Caco-2 (cell line): ENCODE results near the gene ASB13. TPM values are rescaled to one million over a fixed set of nuclear protein-coding genes. Genes with fewer than 3 reads are reported as not detected.

ENCODE experiments used
- BruUV-seq: library from RNA; stranded (reverse); fragments of 400-500 nt; replicated peaks from 2 replicates; lab custom pipeline; 2021; lab: Mats Ljungman, UMichigan
- CTCF ChIA-PET: fragments of 300-600 bp; sonication (Branson Sonifier 250); formaldehyde crosslinking; loops from one replicate; lab custom pipeline; 2022; ENCODE audit warnings: antibody characterized with exemption; lab: Charles Lee
- POLR2A ChIA-PET: fragments of 300-600 bp; sonication (Branson Sonifier 250); formaldehyde crosslinking; loops from one replicate; lab custom pipeline; 2022; ENCODE audit warnings: antibody characterized with exemption; lab: Charles Lee
- DNase-seq, 2 experiments: peaks; one replicate each; pipeline versions ENCODE4 v3.0.0 to v3.0.0-alpha.2; 2020 to 2022
- H3K27me3 ChIP-seq: replicated peaks from 2 replicates; pipeline ENCODE4 v1.6.0; 2011; ENCODE audit warnings: low read length; ENCODE audit not compliant: control insufficient read depth, insufficient read depth
- H3K36me3 ChIP-seq: 2 replicates; pipeline ENCODE4 v1.5.1; 2011; ENCODE audit warnings: low read length; ENCODE audit not compliant: control insufficient read depth, insufficient read depth
- H3K4me1 ChIP-seq: fragments of 250-450 bp; sonication (Bioruptor Pico); 2 replicates; pipeline ENCODE4 v1.5.1; 2020; ENCODE audit warnings: mild to moderate bottlenecking
- H3K4me3 ChIP-seq: 2 replicates; pipeline ENCODE4 v1.5.1; 2011; ENCODE audit warnings: low read depth, mild to moderate bottlenecking, control low read depth, low read length
- H3K9me3 ChIP-seq: fragments of 250-450 bp; sonication (Bioruptor Pico); 2 replicates; pipeline ENCODE4 v1.5.1; 2020; ENCODE audit warnings: mild to moderate bottlenecking, moderate library complexity
- H3K27ac Mint-ChIP-seq: one replicate; pipeline ENCODE4 v1.8.0; 2022; ENCODE audit warnings: mixed read lengths; ENCODE audit not compliant: unreplicated experiment
- H3K27me3 Mint-ChIP-seq: one replicate; pipeline ENCODE4 v1.8.0; 2022; ENCODE audit warnings: mixed read lengths; ENCODE audit not compliant: insufficient read depth, unreplicated experiment
- H3K36me3 Mint-ChIP-seq: one replicate; pipeline ENCODE4 v1.8.0; 2022; ENCODE audit warnings: mild to moderate bottlenecking, mixed read lengths; ENCODE audit not compliant: insufficient read depth, unreplicated experiment
- H3K4me1 Mint-ChIP-seq: one replicate; pipeline ENCODE4 v1.8.0; 2022; ENCODE audit warnings: low read depth, mixed read lengths; ENCODE audit not compliant: unreplicated experiment
- H3K4me3 Mint-ChIP-seq: one replicate; pipeline ENCODE4 v1.8.0; 2022; ENCODE audit warnings: mild to moderate bottlenecking, moderate library complexity, mixed read lengths; ENCODE audit not compliant: unreplicated experiment
- H3K9me3 Mint-ChIP-seq: one replicate; pipeline ENCODE4 v1.8.0; 2022; ENCODE audit warnings: mixed read lengths; ENCODE audit not compliant: unreplicated experiment
- intact Hi-C: fragments of 100-400 bp; cut with micrococcal nuclease; formaldehyde crosslinking; loops from one replicate; pipeline ENCODE4 v1.10.0; 2022; ENCODE audit not compliant: unreplicated experiment
- total RNA-seq: library from RNA; stranded (reverse); gene quantifications from 2 replicates; pipeline ENCODE4 v1.2.3, GENCODE V29; 2022
- TF ChIP-seq, protein P1 (sequence below), 2 experiments: fragments of 200-600 bp in 1 of 2; IDR thresholded peaks; 1 replicate in 1 of 2; 2 replicates in 1 of 2; pipeline versions ENCODE4 v1.5.1 to v1.8.0; 2011 to 2022; ENCODE audit warnings: antibody characterized with exemption in 1 of 2, control low read depth in 1 of 2, inconsistent platforms in 1 of 2, low read depth in 1 of 2, low read length in 1 of 2, mild to moderate bottlenecking in 1 of 2, moderate library complexity in 1 of 2; ENCODE audit not compliant: insufficient read depth in 1 of 2, severe bottlenecking in 1 of 2, unreplicated experiment in 1 of 2

Gene ASB13
- total RNA-seq, 1 experiment from 2014 or later, result 44.8 TPM

DNA sequence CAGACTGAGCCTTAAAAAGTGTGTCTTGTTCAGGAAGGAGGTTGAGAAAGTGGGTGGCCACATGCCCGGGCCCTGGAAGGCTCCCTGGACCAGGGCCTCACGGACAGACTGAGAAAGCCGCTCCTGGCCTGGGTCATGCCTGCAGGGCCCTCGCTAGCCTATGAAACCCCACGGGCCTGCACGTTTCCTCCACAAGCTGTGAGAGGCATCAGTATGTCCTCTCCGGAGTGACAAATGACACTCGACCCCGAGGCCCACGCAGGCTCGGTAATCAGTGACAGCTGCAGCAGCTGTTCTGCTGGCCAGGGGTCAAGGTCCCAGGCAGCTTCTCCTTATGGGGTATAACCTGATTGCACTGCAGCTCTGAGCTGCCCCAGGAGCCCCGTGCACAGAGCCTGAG lies 47.6 kb downstream of the ASB13 start:
- ChIA-PET POLR2A (interaction anchor here (1.6 kb wide), 1 partner anchor 172 kb away, joined by 9 read pairs; no protein-coding TSS in a partner anchor), CTCF (interaction anchor here (0.8 to 2.6 kb wide), 6 partner anchors 11 to 177 kb away, joined by 3 to 9 read pairs (median 3); no protein-coding TSS in a partner anchor)
- H3K36me3 Mint-ChIP-seq, result no peaks in the 10 kb centered on the region
- no peak overlapping the region for H3K4me3 Mint-ChIP-seq
- no peaks in the 10 kb centered on the region for H3K27me3 ChIP-seq
- H3K4me1 ChIP-seq, result peaks cover 42% of the 10 kb centered on the region
- peak; percentile 44 to 66 for DNase-seq
- H3K36me3 ChIP-seq, result no peaks in the 10 kb centered on the region
- H3K9me3 ChIP-seq, result no peaks in the 10 kb centered on the region
- H3K4me1 Mint-ChIP-seq, result peaks cover 32% of the 10 kb centered on the region
- intact Hi-C loops, result loop anchor here (1.0 kb wide), 1 partner anchor 177 kb away; no protein-coding TSS in a partner anchor
- TF ChIP-seq, protein P1, sequence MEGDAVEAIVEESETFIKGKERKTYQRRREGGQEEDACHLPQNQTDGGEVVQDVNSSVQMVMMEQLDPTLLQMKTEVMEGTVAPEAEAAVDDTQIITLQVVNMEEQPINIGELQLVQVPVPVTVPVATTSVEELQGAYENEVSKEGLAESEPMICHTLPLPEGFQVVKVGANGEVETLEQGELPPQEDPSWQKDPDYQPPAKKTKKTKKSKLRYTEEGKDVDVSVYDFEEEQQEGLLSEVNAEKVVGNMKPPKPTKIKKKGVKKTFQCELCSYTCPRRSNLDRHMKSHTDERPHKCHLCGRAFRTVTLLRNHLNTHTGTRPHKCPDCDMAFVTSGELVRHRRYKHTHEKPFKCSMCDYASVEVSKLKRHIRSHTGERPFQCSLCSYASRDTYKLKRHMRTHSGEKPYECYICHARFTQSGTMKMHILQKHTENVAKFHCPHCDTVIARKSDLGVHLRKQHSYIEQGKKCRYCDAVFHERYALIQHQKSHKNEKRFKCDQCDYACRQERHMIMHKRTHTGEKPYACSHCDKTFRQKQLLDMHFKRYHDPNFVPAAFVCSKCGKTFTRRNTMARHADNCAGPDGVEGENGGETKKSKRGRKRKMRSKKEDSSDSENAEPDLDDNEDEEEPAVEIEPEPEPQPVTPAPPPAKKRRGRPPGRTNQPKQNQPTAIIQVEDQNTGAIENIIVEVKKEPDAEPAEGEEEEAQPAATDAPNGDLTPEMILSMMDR (IDR thresholded peaks at IDR 0.05; ENCODE audit: insufficient read depth in 1 of 2, low read depth in 1 of 2, low read length in 1 of 2, severe bottlenecking in 1 of 2, unreplicated experiment in 1 of 2), result no peak
- H3K4me3 ChIP-seq, result no peak overlapping the region
- no peaks in the 10 kb centered on the region for H3K9me3 Mint-ChIP-seq
- no TSS peak for BruUV-seq
- H3K27ac Mint-ChIP-seq, result no peak overlapping the region
- H3K27me3 Mint-ChIP-seq, result no peaks in the 10 kb centered on the region

DNA sequence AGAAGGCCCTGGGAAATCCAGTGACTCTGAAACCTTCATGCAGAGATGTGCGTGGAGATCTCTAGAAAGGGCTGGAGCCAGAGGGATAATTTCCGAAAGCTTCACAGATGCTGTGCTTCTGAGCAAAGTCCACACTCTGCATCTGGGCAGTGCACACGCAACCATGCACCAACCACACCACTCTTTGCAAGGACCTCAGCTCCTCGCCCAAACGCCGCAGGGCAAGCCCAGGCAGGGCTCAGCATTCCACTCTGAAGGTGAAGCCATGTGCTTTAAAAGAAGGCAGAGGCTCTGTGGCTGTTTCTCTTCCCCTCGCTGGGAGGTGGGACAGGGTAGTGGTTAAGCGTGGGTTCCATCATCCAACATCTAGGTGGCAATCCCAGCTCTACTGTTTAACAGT lies 48.4 kb downstream of the ASB13 start:
- H3K27me3 ChIP-seq, result no peaks in the 10 kb centered on the region
- no peak overlapping the region for H3K4me3 ChIP-seq
- Mint-ChIP-seq H3K27me3 (no peaks in the 10 kb centered on the region), H3K9me3 (no peaks in the 10 kb centered on the region), H3K4me1 (peaks cover 26% of the 10 kb centered on the region), H3K4me3 (no peak overlapping the region), H3K36me3 (no peaks in the 10 kb centered on the region), H3K27ac (no peak overlapping the region)
- no peaks in the 10 kb centered on the region for H3K36me3 ChIP-seq
- no peaks in the 10 kb centered on the region for H3K9me3 ChIP-seq
- peaks cover 43% of the 10 kb centered on the region for H3K4me1 ChIP-seq
- intact Hi-C loops, result no loop called here
- TF ChIP-seq, protein P1 (IDR thresholded peaks at IDR 0.05; ENCODE audit: insufficient read depth in 1 of 2, low read depth in 1 of 2, low read length in 1 of 2, severe bottlenecking in 1 of 2, unreplicated experiment in 1 of 2), result no peak
- POLR2A ChIA-PET, result no interaction called here
- BruUV-seq, result no TSS peak
- CTCF ChIA-PET, result interaction anchor here (1.2 kb wide), 1 partner anchor 125 kb away, joined by 3 read pairs; no protein-coding TSS in a partner anchor
- DNase-seq, result no peak

DNA sequence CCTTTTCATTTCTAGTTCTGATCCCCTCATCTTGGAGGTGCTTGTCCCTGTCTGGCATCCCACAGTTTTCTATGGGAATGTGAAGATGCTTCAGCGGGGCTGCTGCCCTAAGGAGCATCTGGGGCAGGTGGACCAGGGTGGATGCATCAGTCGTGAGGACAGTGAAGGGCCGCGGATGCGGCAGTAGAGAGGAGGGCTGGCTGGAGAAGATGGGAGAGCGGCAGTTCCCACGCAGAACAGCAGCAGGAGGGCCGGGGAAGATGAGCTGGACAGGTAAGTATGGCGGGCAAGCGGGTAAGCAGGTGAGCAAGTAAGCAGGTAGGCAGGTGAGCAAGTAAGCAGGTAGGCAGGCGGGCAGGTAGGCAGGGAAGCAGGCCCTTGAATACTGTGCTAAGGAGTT lies 48.9 kb downstream of the ASB13 start:
- TF ChIP-seq, protein P1 (IDR thresholded peaks at IDR 0.05; ENCODE audit: insufficient read depth in 1 of 2, low read depth in 1 of 2, low read length in 1 of 2, severe bottlenecking in 1 of 2, unreplicated experiment in 1 of 2), result no peak
- Histone ChIP-seq H3K4me1 (peaks cover 40% of the 10 kb centered on the region), H3K9me3 (no peaks in the 10 kb centered on the region), H3K36me3 (no peaks in the 10 kb centered on the region), H3K27me3 (no peaks in the 10 kb centered on the region), H3K4me3 (no peak overlapping the region)
- H3K27ac Mint-ChIP-seq, result peak overlapping the region; percentile 1
- no peak overlapping the region for H3K4me3 Mint-ChIP-seq
- ChIA-PET POLR2A (no interaction called here), CTCF (no interaction called here)
- BruUV-seq, result no TSS peak
- H3K36me3 Mint-ChIP-seq, result no peaks in the 10 kb centered on the region
- DNase-seq, result no peak
- peaks cover 24% of the 10 kb centered on the region for H3K4me1 Mint-ChIP-seq
- intact Hi-C loops, result no loop called here
- H3K27me3 Mint-ChIP-seq, result no peaks in the 10 kb centered on the region
- no peaks in the 10 kb centered on the region for H3K9me3 Mint-ChIP-seq
